Tongue (tissue), 2 donors: ENCODE results near the gene SCN10A. TPM values are rescaled to one million over a fixed set of nuclear protein-coding genes. Genes with fewer than 3 reads are reported as not detected.

Source experiments
- DNase-seq: peaks from one replicate; pipeline ENCODE4 v3.0.0-alpha.2; 2015
- total RNA-seq: library from RNA; depleted of rRNA; stranded (reverse); fragments of >200 nt; gene quantifications from one replicate; pipeline ENCODE4 v1.2.3, GENCODE V29; 2014

The SCN10A gene
- total RNA-seq, 1 donor from 2014 or later, result not detected

DNA sequence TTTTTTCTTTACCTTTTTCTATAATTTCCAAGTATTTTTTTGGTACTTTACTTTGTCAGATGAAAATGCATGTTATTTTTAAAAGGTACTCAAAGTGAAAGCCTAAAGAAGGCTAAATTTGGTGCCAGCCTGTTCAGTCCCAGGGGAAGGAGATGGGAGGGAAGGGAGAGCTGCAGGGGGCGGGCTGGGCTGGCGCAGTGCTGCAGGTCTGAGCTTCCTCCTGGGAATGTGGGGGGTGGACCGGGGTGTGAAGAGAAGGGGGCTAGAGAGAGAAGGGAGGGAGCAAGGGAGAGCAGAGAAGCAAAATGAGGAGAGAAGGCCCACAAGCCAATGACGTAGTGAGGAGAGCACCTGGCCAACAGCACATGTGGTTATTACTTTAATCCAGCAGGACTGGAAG lies 95.6 kb downstream of the SCN10A start:
- DNase-seq, result no peak

DNA sequence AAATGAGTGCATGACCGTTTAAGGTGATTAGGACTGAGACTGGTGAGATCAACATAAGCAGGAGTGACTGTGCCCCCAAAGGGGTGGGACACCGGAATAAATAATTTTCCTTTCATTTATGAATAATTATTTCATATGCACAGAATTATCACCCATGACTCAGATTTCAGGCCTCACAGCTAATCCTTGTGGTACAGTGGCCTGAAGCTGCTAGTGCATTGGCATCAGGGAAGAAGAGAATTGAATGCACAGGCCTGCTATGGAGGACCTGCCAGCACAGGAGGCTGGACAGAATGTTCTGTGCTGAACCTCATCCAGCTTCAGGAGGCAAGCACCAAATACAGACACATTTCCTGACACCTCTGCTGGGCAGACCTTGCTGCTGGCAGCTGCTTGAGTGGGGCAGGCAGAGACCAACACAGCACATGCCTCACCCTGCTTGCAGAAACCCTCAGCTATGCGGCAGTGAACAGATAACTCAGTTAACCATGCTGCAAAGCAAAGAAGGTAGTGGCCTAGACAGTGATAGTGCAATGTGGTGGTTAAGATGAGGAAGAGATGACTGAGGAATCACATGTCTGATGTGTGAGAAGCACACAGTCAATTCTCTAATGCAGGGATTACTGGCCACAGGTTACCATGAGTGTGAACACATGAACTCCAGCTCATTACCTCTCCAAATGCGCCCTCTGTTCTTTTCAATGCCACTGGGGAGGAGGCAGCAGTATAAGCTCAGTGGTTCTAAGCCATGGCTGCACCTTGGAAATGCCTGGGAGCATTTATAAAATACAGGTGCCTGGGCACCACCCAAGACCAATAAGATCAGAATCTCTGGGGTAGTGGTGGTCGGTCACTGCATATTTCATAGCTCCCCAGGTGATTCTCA lies 98.4 kb downstream of the SCN10A start:
- no peak for DNase-seq

- no peak for DNase-seq
These were observed 102.9 kb downstream of the SCN10A start for GRCh38 chr3:38713121-38713520.

DNA sequence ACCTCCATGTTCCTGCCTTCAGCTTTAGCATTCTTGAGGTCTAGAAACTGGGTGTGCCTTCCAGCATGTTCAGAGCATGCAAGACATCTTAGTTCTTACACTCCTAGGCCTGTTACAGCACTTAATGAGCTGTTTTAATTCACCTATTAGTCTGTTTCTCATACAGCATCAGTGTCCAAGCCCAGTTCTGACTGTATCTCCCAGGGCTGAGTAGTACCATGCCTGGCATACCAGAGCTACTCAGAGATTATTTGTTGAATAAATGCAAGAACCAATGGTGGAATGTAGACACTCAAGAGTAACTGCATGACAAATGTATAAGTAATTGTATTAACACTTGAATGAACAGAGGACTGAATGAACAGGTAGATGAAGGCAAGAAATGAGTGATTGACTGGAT lies 104.7 kb downstream of the SCN10A start:
- DNase-seq, result no peak

DNA sequence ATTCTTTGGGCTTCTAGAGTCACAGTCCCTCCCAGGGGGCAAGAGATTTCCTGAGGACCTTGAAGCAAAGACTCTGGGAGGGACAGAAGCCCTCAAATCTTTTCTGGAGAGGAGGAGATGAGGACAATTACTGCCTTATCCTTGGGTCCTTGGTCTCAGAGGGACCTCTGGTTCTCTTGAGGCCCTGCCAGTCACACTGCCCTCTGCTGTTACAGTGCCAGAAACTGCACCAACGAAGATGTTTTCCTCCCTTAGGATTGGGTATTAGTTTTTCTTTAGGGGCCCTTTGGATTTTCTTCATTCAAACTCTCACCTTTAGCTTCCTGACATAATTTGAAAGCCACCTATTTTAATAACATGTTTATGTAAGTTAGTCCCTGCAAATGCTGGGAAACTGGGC lies 108.3 kb downstream of the SCN10A start:
- DNase-seq, result no peak

DNA sequence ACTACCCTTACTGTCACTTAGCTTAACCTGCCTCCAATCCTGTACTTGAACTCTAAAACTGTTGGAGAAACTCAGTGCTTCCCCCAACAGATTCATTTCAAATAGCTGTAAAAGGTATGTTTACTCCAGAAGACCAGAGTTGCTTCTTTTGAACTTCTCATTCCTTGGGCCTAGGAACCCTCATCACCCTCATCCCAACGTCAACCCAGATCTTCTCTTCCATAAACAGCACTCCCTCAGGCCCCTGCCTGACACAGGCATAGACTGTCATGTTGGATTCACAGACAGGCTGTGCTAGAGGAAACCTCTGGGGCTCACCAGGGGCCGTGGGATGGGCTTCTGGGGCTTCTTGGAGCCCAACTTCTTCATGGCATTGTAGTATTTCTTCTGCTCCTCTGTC lies 109.1 kb downstream of the SCN10A start:
- no peak for DNase-seq

- DNase-seq, result no peak
These were observed 113.8 kb downstream of the SCN10A start for GRCh38 chr3:38702231-38702630.

DNA sequence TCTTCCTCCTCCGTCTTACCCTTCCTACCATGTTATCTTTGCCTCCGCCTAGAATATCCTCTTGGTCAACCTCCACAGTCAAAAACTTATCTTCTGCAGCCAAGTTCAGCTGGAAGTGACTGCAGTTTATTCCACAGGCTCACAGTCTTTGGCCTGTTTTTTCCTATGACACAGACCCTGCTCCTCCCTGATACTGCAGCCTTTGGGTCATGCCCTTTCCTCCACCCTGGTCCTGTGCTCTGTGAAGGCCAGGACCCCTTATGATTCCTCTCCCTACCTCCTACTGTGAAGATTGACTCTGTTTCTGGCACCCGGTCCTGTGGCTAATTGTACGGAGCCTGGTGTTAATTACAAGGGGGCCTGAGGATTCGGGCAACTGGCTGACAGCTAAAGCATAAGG lies 117.3 kb downstream of the SCN10A start:
- DNase-seq, result peak; percentile 51

DNA sequence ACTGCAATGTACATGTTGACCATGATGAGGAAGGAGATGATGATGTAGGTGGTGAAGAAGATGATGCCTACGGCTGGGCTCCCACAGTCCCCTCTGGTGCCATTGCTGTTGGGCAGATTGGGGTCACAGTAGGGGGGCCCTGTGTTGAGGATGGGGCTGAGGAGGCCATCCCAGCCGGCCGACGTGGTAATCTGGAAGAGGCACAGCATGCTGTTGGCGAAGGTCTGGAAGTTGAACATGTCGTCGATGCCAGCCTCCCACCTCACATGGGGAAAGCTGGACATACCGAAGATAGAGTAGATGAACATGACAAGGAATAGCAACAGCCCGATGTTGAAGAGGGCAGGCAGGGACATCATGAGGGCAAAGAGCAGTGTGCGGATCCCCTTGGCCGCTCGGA lies 118.0 kb downstream of the SCN10A start:
- no peak for DNase-seq

GRCh38 chr3:38696034-38696433 lies 120.0 kb downstream of the SCN10A start:
- no peak for DNase-seq

DNA sequence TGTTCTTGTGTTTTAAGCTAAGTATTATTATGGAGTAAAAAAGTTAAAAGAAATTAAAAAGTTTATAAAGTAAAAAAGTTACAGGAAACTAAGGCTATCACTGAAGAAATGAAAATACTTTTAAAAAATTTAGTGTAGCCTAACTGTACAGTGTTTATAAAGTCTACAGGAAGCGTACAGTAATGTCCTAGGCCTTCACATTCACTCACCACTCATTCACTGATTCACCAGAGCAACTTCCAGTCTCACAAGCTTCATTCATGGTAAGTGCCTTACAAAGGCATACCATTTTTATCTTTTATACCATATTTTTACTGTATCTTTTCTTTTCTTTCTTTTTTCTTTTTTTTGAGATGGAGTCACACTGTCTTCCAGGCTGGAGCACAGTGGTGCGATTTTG lies 125.8 kb downstream of the SCN10A start:
- DNase-seq, result no peak

GRCh38 chr3:38689774-38690173 lies 126.2 kb downstream of the SCN10A start:
- no peak for DNase-seq

DNA sequence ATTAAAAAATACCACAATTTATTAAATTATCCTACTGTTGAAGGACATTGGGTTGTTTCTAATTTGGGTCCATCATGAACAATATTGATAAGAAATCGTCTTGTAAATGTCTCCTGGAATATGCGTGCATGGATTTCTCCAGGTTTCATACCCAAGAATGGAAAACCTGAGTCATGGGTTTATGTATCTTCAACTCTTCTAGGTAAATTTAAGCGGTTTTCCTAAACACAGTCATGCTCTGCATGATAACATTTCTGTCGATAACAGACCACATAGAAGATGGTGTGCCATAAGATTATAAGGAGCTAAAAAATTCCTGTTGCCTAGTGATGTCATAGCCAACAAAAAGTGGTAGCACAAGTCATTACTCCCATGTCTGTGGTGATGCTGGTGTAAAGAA lies 126.7 kb downstream of the SCN10A start:
- no peak for DNase-seq

GRCh38 chr3:38687321-38687720 lies 128.7 kb downstream of the SCN10A start:
- no peak for DNase-seq

GRCh38 chr3:38684546-38684945 lies 131.5 kb downstream of the SCN10A start:
- DNase-seq, result no peak

GRCh38 chr3:38669668-38670067 lies 146.3 kb downstream of the SCN10A start:
- DNase-seq, result no peak

DNA sequence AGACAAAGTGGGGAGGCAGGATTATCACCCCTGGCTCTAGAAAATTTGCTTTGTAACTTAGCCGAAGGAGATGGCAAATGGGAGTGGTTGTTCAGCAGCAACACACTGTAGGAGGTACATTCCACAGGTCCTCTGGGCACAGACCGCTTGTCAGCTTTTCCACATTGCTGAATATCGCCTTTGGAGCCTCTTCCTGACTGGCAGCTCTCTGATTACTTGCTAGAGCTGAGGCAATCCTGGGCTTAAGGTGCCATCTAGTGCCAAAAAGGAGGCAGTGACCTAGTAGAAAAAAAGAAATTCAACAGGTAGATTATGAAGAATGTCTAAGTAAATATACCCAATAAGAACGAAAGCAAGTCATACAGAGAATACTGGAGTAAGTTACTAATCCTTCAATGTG lies 153.5 kb downstream of the SCN10A start:
- no peak for DNase-seq

DNA sequence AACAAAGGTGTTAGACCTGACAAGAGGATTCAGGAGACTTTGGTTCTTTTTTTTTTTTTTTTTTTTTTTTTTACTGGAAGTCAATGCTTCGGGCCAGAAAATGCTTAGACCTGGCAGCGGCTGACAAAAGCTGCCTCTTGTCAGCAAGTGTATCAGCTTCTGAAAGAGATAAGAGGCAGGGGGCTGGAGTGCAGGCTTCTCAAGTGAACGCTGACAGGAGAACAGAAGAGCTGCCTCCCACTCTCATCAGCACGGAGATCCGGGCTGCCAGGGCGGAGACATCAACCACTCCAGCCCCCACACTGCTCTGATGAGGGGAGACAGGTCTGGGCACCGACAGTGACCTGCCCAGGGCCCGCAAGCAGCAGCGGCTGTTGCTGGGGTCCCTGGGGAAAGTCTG lies 157.2 kb downstream of the SCN10A start:
- DNase-seq, result no peak

DNA sequence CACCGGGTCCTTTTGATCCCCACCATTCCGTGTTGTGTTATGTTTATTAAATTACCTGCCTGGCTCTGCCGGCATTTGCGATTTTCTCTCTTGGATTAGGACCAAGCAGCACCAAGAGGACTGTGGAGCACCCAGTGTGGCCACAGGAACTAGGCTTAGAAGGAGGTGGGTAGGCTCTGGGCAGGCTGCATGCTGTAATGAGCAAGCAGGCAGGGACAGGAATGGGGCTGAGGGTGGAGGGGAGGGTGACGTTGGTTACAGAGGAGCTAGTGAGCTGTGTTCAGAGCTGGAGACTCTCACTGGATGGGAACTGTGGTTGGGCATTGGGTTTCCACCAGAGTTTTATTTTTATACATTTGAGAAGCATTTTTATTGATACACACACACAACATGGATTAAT lies 158.6 kb downstream of the SCN10A start:
- DNase-seq, result no peak

- DNase-seq, result peak; percentile 74
These were observed 160.2 kb downstream of the SCN10A start for GRCh38 chr3:38655708-38656300.

- no peak for DNase-seq
These were observed 162.1 kb downstream of the SCN10A start for GRCh38 chr3:38653685-38654537.

- no peak for DNase-seq
These were observed 163.1 kb downstream of the SCN10A start for GRCh38 chr3:38652934-38653333.

GRCh38 chr3:38651153-38651789 lies 164.7 kb downstream of the SCN10A start:
- DNase-seq, result peak; percentile 81
